Measurements from ENCODE around the gene PPFIBP2. TPM values are rescaled to one million over a fixed set of nuclear protein-coding genes. Genes with fewer than 3 reads are reported as not detected.

Gene PPFIBP2
- total and polyA plus RNA-seq, 10 donors, result 17.2 to 75.1 (median 40.4) TPM

DNA sequence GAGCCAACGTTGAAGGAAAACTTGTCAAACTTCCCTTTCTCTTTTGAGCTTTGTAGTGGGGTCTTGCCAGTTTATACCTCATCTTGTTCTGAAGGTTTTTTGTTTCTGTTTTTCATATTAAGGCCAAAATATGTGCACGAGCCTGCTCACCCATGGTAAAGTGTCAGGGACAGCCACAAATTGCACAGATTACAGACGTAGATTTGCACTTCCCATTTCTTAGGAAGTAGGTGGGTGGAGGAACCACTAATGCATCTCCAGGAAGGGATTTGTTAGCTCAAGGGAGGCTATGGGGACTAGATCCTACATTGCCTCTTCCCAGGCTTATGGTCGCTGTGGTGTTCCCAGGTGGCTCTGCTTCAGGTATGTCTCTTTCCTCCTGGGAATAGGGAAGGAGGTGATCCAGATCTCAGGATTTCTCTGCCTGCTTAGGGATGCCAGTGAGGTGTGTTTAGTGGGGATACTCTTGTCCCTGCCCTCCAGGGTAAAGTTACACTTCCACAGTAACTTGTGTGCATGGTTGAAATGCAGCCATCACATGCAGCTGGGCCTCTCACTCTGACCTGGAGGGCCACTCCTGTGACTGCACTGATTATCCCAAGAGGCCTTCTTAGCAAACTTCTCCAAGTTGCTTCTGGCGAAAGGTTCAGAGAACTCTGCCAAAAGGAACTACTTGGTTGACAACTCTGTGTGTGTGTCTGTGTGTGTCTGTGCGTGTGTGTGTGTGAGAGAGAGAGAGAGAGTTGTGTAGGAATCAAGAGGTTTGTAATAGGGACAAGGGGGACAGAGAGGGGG, 9.8 kb downstream of the PPFIBP2 start:
- Histone ChIP-seq H3K36me3 (no peaks in the 10 kb centered on the region), H3K9me3 (no peaks in the 10 kb centered on the region), H3K27ac (peak overlapping the region in 2 of 8 donors; percentile 3 to 85), H3K4me3 (no peak overlapping the region), H3K4me1 (peaks cover 0 to 82% (median 59%) of the 10 kb centered on the region in 6 donors), H3K27me3 (replicated peaks in 1 of 7) (peaks cover 0 to 12% (median 0%) of the 10 kb centered on the region in 7 donors)
- DNase-seq, result no peak
- TF ChIP-seq, protein P1, sequence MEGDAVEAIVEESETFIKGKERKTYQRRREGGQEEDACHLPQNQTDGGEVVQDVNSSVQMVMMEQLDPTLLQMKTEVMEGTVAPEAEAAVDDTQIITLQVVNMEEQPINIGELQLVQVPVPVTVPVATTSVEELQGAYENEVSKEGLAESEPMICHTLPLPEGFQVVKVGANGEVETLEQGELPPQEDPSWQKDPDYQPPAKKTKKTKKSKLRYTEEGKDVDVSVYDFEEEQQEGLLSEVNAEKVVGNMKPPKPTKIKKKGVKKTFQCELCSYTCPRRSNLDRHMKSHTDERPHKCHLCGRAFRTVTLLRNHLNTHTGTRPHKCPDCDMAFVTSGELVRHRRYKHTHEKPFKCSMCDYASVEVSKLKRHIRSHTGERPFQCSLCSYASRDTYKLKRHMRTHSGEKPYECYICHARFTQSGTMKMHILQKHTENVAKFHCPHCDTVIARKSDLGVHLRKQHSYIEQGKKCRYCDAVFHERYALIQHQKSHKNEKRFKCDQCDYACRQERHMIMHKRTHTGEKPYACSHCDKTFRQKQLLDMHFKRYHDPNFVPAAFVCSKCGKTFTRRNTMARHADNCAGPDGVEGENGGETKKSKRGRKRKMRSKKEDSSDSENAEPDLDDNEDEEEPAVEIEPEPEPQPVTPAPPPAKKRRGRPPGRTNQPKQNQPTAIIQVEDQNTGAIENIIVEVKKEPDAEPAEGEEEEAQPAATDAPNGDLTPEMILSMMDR (IDR thresholded peaks at IDR 0.05 in 8 of 11, conservative IDR thresholded peaks at IDR 0.05 in 3 of 11), result no peak
- no peak for TF ChIP-seq POLR2A (IDR thresholded peaks at IDR 0.05)
- TF ChIP-seq POLR2AphosphoS5 (IDR thresholded peaks at IDR 0.05), result no peak
- intact Hi-C loops (cut with DNase I; ENCODE audit: low total_unique reads), result no loop called here
- 57 to 75% (median 66%) methylated on average over 6 of the region's 6 CpGs for WGBS, 5 donors

DNA sequence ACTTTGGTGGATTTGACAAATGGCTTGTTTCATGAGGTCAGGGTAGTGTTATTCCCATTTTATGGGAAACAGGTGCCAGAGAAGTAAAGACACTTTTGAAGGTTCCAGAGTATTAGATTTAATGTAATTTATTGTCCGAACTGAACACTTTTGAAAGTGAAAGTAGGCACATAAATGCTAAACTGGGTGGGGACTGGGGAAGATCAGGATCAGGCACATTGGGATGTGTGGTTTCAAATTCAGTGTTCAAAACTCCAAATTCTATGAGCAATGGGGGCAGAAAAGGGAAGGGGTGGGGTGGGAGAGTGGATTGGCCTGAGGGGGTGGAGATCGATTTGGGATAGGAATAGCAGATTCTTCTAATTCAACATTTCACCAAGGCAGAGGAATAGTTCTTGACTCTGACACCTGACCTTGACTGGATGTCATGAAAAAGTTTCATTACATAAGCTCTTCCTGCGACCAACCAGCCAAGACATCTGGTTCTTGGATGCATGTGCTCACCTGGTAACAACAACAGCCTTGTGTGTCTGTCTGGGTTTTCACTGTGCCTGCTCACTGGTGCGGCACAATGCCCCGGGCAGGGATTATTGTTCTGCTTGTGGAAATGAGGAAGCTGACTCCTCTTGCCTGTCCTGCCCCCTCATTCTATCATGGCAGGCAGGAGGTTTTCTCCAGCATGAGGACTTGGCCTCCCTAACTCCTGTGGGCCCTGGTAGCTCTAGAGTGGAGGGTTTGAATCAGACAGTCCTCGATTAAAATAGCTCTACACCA, 10.8 kb downstream of the PPFIBP2 start:
- no peak for TF ChIP-seq POLR2AphosphoS5 (IDR thresholded peaks at IDR 0.05)
- TF ChIP-seq POLR2A (IDR thresholded peaks at IDR 0.05), result no peak
- Histone ChIP-seq H3K4me1 (peaks cover 0 to 77% (median 58%) of the 10 kb centered on the region in 6 donors), H3K27ac (peak overlapping the region in 3 of 8 donors; percentile 3 to 9 (median 5)), H3K36me3 (no peaks in the 10 kb centered on the region), H3K4me3 (no peak overlapping the region), H3K27me3 (replicated peaks in 1 of 7) (peaks cover 0 to 20% (median 0%) of the 10 kb centered on the region in 7 donors), H3K9me3 (no peaks in the 10 kb centered on the region)
- intact Hi-C loops (cut with DNase I; ENCODE audit: low total_unique reads), result no loop called here
- no peak for DNase-seq
- WGBS, 5 donors, result 73 to 77% (median 75%) methylated on average over 6 of the region's 6 CpGs

DNA sequence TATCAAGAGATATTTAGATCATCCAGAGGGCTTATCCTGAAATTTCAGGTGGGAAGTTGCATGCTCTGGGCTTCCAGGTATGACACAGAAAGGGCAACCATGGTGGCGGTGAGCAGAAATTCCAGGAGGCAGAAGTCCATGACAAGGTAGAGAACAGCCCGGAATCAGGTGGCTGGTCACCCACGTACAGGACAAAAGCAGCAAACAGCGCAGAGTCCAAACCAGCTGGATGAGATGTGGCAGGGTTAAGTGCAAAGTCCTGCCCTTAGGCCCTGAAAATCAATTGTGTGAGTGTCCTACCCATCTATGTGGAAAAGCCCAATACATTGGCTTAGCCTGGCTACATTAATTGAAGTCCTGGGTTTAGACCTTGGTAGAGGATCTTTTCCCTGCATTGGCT, 11.6 kb downstream of the PPFIBP2 start:
- intact Hi-C loops (cut with DNase I; ENCODE audit: low total_unique reads), result no loop called here
- no peak for TF ChIP-seq POLR2AphosphoS5 (IDR thresholded peaks at IDR 0.05)
- TF ChIP-seq, protein P1 (IDR thresholded peaks at IDR 0.05 in 8 of 11, conservative IDR thresholded peaks at IDR 0.05 in 3 of 11), result no peak
- no peak for TF ChIP-seq POLR2A (IDR thresholded peaks at IDR 0.05)
- peaks cover 0 to 22% (median 0%) of the 10 kb centered on the region in 7 donors for H3K27me3 ChIP-seq (replicated peaks in 1 of 7)
- no peak for DNase-seq
- no peak overlapping the region for H3K4me3 ChIP-seq
- peaks cover 0 to 73% (median 53%) of the 10 kb centered on the region in 6 donors for H3K4me1 ChIP-seq
- H3K9me3 ChIP-seq, result no peaks in the 10 kb centered on the region
- H3K36me3 ChIP-seq, result no peaks in the 10 kb centered on the region
- 95 to 100% (median 97%) methylated on average over 4 of the region's 4 CpGs for WGBS, 5 donors
- no peak overlapping the region for H3K27ac ChIP-seq

DNA sequence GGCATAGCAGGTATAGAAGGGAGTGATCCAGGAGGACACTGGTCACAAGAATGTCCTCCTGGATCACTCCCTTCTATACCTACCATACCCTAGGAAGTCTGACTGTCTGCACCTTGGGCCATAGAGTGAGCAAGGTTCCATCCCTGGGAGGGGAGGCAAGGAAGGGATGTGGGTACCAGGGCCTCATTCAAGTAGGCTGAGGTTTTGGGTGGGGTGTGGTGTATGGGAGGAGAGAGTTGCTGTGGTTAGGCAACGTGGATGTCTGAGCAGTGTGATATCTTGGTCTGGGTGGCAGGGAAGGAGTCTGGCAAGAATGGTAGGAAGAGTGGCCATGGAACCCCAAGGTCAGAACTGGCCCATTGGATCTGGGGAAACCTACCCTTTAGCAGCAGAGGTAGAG, 13.2 kb downstream of the PPFIBP2 start:
- Histone ChIP-seq H3K36me3 (no peaks in the 10 kb centered on the region), H3K27ac (no peak overlapping the region), H3K4me3 (no peak overlapping the region), H3K4me1 (peaks cover 0 to 69% (median 46%) of the 10 kb centered on the region in 6 donors), H3K27me3 (replicated peaks in 1 of 7) (peaks cover 0 to 28% (median 0%) of the 10 kb centered on the region in 7 donors), H3K9me3 (no peaks in the 10 kb centered on the region)
- intact Hi-C loops (cut with DNase I; ENCODE audit: low total_unique reads), result no loop called here
- DNase-seq, result no peak
- TF ChIP-seq, protein P1 (IDR thresholded peaks at IDR 0.05 in 8 of 11, conservative IDR thresholded peaks at IDR 0.05 in 3 of 11), result no peak
- no peak for TF ChIP-seq POLR2A (IDR thresholded peaks at IDR 0.05)
- TF ChIP-seq POLR2AphosphoS5 (IDR thresholded peaks at IDR 0.05), result no peak
- WGBS, 5 donors, result 15 to 47% (median 36%) methylated on average over 1 of the region's 1 CpG
